Measurements from ENCODE around the gene CD6.

Gene CD6

DNA sequence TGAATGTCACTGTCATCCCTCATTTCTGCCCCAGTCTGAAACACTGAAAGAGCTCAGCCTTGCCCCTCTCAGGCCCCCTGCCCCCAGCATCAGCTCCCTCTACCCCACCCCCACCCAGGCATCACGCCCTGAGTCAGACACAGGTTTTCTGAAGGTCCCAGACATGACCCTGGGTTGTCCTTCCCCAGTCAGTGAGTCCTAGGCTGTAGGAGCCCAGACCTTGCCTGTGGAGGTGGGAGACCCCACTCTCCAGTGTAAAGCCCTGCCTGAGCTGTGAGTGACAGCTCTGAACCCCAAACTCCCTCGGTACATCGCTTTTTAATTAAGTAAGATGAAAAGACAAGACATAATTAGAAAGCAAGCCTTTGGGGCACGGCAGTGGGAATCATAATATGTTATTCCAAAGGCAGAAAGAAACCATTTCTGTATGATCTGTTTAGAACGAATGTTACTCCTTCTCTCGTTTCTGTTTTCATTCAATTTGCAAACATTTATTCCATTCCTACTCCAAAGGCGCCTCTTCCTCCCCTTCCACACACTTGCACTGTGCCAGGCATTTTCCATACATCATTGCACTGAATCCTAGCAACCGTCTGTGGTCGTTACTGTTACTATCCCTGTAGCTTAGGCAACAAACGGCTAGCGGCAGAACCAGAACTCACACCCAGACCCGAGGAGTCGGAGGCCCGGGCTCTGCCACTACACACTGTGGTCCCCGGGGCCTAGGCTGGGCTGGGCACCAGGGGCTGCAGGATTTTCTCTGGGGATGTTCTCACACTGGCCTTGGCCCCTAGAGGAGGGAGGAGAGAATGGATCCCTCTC, 63.4 kb downstream of the CD6 start:
- DNase-seq: no peak

GRCh38 chr11:61035526-61035835, 64.0 kb downstream of the CD6 start:
- no peak for DNase-seq

DNA sequence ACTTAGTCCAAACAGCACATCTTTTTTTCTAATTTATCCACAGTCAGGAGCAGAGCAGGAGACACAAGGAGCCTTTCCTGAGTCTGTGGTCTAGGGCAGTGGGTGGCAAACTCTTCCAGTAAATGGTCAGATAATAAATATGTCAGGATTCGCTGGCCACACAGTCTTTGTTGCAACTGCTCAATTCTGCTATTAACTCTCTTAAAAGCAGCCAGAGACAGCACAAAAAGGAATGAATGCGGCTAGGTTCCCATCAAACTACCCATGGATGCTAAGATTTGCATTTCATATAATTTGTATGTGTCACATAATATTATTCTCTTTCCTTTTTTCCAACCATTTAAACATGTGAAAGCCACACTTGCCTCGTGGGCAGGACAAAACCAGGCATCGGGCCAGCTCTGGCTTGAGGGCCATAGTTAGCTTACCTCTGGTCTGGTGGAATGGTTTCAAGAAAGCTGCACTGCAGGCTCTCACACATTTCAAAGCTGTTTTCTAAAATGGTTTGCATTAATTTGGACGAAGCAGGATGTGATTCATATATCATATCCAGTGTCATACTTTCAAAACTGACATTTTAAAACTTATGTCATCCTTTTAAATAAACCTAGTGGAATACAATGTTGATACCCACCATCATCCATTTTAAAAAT, 66.1 kb downstream of the CD6 start:
- no peak for DNase-seq

DNA sequence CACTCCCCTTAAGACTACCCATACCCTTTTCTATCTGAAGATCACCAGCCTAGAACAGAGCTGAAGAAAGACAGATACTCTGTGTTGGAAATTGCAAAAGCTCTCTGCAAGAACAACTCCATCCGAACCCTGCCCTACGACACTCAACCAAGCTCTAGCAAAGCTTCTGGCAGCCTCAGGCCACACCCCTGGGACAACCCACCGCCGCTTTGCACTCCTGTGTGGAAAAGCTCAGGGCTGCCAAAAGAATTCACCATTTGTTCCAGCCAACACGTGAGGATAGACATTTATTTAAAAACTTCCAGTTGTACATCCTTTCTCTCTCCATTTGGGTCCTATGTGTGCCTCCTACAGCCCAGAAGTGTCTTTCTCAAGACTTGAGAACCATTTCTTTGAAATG, 68.4 kb downstream of the CD6 start:
- DNase-seq: no peak

- DNase-seq: peak; percentile 93
These were observed 70.5 kb downstream of the CD6 start for GRCh38 chr11:61041755-61042518.

GRCh38 chr11:61042537-61042936, 71.1 kb downstream of the CD6 start:
- no peak for DNase-seq

- DNase-seq: peak; percentile 62
These were observed 71.6 kb downstream of the CD6 start for GRCh38 chr11:61042961-61043540.

GRCh38 chr11:61045271-61045670, 73.8 kb downstream of the CD6 start:
- DNase-seq: no peak

DNA sequence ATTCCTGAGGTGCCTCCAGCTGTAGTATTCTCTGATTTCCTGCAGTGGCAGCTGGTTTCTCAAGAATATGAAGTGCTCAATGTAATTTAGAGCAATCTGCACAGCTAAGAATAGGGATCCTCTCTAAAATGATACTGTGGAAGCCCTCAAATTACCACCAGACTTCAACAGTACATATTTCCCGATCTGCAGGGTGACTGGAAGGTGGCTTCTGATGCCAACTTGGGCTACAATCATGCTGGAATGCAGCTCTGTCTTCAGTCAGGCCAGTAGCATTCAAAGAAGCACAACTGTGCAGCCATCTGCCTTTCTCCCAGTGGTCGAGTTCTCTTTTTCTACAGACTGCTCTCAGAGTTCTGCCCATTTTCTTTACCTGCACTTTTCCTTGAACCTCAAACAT, 75.4 kb downstream of the CD6 start:
- DNase-seq: no peak

DNA sequence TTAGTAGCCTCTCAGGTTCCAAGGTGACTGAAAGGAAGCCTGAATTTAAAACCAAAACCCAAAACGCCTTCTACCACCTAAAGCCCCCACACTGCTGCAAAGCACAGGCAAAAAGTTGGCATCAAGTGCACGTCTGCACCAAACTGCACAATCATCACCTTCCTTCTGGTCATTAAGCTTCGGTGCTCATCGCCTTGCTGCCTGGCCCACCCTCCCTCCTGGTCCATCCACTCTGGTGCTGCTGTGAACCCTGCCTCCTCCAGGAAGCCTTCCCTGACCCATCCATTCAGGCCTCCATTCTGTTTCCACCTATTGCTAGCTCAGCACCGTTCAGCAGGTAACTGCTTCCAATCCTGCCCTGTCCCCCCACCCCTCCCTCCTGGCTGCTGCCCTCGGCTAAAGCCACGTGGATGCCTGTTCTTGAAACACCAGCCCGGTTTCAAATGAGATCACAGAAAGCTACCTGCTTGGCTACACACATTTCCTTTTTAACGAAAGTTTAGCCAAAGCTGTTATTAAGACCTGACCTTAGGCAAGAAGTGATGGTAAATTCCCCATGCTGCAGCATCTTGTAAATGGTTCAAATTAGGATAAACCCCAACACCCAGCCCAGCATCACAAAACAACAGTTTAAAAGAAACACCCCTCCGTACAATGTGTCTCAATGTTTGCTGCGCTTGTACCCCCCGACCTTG, 77.0 kb downstream of the CD6 start:
- DNase-seq: no peak

- DNase-seq: no peak
These were observed 77.5 kb downstream of the CD6 start for GRCh38 chr11:61049063-61049377.

GRCh38 chr11:61049859-61050258, 78.4 kb downstream of the CD6 start:
- DNase-seq: no peak

DNA sequence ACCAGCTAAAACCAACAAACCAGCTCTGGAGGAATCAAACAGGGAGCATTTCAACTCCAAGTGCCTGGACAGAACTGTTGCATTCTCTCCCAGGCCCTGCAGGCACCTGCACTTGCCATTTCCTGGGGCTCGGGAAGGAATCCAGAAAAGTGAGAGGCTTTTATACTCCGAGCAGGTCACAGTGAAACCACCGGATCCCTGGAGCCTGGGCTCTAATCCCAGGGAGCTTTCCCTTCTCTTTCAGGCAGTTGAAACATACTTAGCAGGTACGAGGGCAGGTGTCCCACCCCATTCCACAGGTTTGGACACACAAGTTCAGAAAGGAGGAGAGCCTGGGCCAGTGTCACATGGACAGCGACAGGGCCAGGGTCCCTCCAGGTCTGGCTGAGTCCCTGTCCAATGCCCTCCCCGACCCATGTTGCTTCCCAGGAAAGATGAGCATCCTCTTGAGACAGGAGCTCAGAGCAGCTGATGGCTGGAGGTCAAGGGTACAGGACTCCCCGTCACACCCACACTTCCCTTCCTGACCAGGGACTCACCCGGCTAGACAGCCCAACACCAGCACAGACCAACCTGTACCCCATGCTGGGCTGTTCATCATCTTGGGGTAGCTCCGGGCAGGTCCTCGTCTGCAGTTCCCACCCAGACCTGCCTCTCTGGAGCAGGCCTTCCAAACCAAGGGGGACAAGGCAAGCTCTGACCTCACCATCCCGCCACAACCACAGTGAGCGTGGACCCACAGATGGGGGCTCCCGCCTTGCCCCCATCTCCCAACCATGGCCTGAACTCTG, 80.9 kb downstream of the CD6 start:
- DNase-seq: no peak

- DNase-seq: no peak
These were observed 81.7 kb downstream of the CD6 start for GRCh38 chr11:61053191-61053590.

DNA sequence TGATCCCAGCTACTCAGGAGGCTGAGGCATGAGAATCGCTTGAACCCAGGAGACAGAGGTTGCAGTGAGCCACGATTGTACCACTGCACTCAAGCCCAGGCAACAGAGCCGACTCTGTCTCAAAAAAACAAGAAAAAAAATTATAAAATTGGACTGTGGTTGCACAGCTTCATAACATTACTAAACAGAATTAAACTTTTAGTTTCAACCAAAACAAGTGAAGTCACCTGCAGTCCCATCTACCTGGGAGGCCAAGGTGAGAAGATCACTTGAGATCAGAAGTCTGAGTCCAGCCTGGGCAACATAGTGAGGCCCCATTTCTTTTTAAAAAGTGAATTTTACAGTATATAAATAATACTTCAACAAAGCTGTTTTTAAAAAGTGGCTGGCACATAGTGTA, 83.0 kb downstream of the CD6 start:
- no peak for DNase-seq

GRCh38 chr11:61054927-61055562, 83.6 kb downstream of the CD6 start:
- DNase-seq: no peak

- DNase-seq: no peak
These were observed 84.3 kb downstream of the CD6 start for GRCh38 chr11:61055776-61056175.

DNA sequence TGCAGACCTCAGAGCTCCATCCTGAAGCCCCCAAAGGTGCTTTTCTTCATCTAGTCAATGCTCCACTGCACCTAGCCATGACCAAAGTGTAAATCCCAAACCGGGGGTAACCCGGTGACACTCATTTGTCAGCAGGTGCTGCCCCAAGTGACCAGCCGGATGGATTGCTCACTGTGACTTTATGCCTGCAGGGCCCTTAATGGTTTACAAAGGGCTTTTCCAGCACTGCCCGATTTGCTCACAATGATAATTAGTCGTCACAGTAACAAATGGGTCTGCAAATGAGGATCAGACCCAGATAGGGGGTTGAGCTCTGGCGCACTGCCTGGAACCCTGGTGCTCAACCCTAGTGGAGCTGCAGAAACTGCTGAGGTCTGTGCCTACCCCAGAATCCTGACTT, 85.1 kb downstream of the CD6 start:
- no peak for DNase-seq

- no peak for DNase-seq
These were observed 85.5 kb downstream of the CD6 start for GRCh38 chr11:61056981-61057380.

DNA sequence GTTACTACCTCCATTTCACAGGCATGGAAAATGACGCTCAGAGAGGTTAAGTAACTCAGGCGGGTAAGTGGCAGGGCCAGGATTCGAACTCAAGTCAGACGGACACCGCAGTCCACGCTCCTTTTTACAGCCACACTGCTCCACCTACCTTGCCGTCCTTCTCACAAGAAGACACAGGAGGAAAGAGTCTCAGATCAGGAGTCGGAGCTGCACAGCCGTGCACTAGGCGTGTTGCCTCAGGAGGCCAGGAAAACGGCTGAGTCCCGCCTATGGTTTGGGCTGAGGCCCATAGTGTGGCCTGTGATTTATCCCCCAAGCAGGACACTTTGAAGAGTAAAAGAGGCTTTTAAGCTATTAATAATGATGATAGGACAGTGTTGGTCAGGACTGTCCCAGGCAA, 86.1 kb downstream of the CD6 start:
- no peak for DNase-seq

DNA sequence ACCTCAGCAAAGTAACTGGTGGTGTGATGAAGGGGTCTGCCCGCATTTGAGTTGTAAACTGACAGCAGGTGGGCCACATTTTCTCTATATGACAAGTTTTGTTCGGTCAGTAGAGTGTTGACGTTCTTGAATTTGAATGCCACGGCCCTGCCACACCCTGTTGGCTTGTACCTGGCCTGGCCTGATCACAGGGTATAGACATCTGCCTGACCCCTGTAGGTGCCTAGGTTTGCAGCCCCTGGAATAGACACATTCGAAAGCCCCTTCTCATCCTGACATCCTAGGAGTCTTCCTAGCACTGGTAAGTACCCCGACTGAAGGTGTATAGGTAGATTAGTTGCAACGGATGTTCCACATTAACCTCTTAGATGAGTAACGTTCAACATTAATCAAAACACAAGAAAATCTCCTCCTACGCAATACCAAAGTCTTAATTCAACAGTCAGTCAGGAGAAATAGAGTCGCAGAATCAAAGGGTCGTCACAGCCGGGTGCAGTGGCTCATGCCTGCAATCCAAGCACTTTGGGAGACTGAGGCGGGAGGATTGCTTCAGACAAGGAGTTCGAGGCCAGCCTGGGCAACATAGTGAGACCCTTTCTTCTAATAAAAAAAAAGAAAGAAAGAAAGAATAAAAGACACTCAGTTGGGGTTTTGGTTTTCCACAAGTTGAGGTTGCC, 87.2 kb downstream of the CD6 start:
- no peak for DNase-seq
